Parathyroid adenoma (tissue), 2 donors: ENCODE results near the gene RELN.

ENCODE experiments used
- H2AFZ ChIP-seq: fragments of 300-600 bp; sonication (generic); one replicate; pipeline ENCODE4 v1.7.0; 2017; ENCODE audit warnings: antibody characterized with exemption, mild to moderate bottlenecking
- H3K27ac ChIP-seq: fragments of 300-600 bp; sonication (generic); one replicate; pipeline ENCODE4 v1.7.0; 2017
- H3K27me3 ChIP-seq: fragments of 300-600 bp; sonication (generic); one replicate; pipeline ENCODE4 v1.7.0; 2017; ENCODE audit warnings: low read length; ENCODE audit not compliant: control insufficient read depth, insufficient read depth
- H3K36me3 ChIP-seq: fragments of 300-600 bp; sonication (generic); one replicate; pipeline ENCODE4 v1.7.0; 2017; ENCODE audit warnings: low read length; ENCODE audit not compliant: control insufficient read depth, insufficient read depth
- H3K4me1 ChIP-seq: fragments of 300-600 bp; sonication (generic); one replicate; pipeline ENCODE4 v1.7.0; 2017; ENCODE audit warnings: control low read depth
- H3K4me2 ChIP-seq: fragments of 300-600 bp; sonication (generic); one replicate; pipeline ENCODE4 v1.7.0; 2017; ENCODE audit warnings: low read length
- H3K4me3 ChIP-seq: fragments of 300-600 bp; sonication (generic); one replicate; pipeline ENCODE4 v1.7.0; 2017; ENCODE audit warnings: low read depth, low read length
- H3K79me2 ChIP-seq: fragments of 300-600 bp; sonication (generic); one replicate; pipeline ENCODE4 v1.7.0; 2017; ENCODE audit warnings: control low read depth
- H3K9ac ChIP-seq: fragments of 300-600 bp; sonication (generic); one replicate; pipeline ENCODE4 v1.7.0; 2017; ENCODE audit warnings: mild to moderate bottlenecking
- H3K9me3 ChIP-seq: fragments of 300-600 bp; sonication (generic); one replicate; pipeline ENCODE4 v1.7.0; 2017; ENCODE audit warnings: low read length; ENCODE audit not compliant: control insufficient read depth
- TF ChIP-seq, protein P1 (sequence below): fragments of 300-600 bp; sonication (generic); IDR thresholded peaks from one replicate; pipeline ENCODE4 v1.7.0; 2017; ENCODE audit warnings: antibody characterized with exemption, mild to moderate bottlenecking
- donor health status: primary hyperparathyroidism.

Gene RELN

DNA sequence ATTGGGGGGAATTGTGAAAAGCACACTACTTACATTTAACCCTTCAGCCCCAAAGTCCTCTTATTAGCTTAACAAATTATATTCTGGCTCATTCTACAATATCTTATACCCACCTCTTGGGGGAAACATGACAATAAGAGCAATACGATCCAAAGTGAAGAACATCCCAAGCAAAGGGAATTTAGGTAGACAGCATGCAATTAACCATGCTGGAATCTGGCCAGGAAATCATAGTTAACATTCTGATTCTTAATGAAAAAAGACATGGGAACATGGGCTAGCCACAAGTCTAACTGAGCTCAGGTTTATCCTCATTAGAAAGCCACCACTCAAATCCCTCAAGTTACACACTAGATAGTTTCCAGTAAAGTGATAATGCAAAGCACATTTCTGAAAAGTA is 301.5 kb downstream of the RELN start:
- TF ChIP-seq, protein P1, sequence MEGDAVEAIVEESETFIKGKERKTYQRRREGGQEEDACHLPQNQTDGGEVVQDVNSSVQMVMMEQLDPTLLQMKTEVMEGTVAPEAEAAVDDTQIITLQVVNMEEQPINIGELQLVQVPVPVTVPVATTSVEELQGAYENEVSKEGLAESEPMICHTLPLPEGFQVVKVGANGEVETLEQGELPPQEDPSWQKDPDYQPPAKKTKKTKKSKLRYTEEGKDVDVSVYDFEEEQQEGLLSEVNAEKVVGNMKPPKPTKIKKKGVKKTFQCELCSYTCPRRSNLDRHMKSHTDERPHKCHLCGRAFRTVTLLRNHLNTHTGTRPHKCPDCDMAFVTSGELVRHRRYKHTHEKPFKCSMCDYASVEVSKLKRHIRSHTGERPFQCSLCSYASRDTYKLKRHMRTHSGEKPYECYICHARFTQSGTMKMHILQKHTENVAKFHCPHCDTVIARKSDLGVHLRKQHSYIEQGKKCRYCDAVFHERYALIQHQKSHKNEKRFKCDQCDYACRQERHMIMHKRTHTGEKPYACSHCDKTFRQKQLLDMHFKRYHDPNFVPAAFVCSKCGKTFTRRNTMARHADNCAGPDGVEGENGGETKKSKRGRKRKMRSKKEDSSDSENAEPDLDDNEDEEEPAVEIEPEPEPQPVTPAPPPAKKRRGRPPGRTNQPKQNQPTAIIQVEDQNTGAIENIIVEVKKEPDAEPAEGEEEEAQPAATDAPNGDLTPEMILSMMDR = no peak
- H3K9ac ChIP-seq = no peak overlapping the region
- no peak overlapping the region for H3K4me2 ChIP-seq
- no peaks in the 10 kb centered on the region for H3K79me2 ChIP-seq
- no peaks in the 10 kb centered on the region for H3K27me3 ChIP-seq
- no peaks in the 10 kb centered on the region for H3K4me1 ChIP-seq
- H3K4me3 ChIP-seq = no peak overlapping the region
- H2AFZ ChIP-seq = no peak overlapping the region
- no peak overlapping the region for H3K27ac ChIP-seq
- H3K9me3 ChIP-seq = no peaks in the 10 kb centered on the region
- no peaks in the 10 kb centered on the region for H3K36me3 ChIP-seq

DNA sequence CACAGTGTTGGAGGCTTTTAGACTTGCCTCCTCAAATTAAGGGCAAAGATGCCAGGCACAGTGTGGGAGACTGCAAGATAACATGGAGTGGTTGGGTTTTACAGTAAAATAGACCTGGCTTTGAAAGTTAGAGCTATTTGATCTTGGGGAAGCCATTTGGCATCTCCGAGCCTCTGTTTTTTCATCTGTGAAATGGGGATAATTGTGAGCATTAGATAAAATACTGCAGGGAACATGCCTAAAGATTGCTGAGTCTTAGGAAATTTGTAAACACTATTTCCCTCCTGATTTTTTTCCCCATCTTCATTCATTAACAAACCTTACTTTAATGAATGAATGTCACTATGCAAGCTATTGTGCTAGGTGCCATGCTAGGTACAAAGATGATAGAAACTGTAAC is 302.2 kb downstream of the RELN start:
- no peaks in the 10 kb centered on the region for H3K79me2 ChIP-seq
- H3K27ac ChIP-seq = no peak overlapping the region
- no peaks in the 10 kb centered on the region for H3K9me3 ChIP-seq
- no peaks in the 10 kb centered on the region for H3K27me3 ChIP-seq
- no peak overlapping the region for H3K4me2 ChIP-seq
- no peak overlapping the region for H3K4me3 ChIP-seq
- no peaks in the 10 kb centered on the region for H3K36me3 ChIP-seq
- no peak overlapping the region for H2AFZ ChIP-seq
- TF ChIP-seq, protein P1 = no peak
- H3K9ac ChIP-seq = no peak overlapping the region
- H3K4me1 ChIP-seq = no peaks in the 10 kb centered on the region

DNA sequence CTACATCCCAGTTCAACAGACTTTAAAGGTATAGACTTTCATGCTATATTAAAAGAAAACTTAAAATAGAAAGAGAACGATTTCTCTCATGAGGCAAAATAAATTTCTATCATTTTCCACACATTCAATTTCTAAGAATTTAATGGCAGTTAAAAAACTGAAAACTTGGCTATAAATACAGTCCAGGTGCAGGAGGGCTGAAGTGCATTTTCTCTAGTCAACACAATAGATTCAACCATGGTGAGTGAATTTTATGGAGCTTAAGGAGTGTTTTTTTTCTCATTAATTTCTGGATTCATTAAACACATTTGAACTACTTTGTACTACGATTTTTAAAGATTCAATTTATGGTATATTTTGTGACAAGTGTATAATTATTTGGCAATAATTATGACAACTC is 302.7 kb downstream of the RELN start:
- Histone ChIP-seq H3K9ac (no peak overlapping the region), H3K4me2 (no peak overlapping the region), H3K36me3 (no peaks in the 10 kb centered on the region), H3K9me3 (no peaks in the 10 kb centered on the region), H3K79me2 (no peaks in the 10 kb centered on the region), H2AFZ (no peak overlapping the region), H3K27ac (no peak overlapping the region), H3K27me3 (no peaks in the 10 kb centered on the region), H3K4me1 (no peaks in the 10 kb centered on the region), H3K4me3 (no peak overlapping the region)
- TF ChIP-seq, protein P1 = no peak

DNA sequence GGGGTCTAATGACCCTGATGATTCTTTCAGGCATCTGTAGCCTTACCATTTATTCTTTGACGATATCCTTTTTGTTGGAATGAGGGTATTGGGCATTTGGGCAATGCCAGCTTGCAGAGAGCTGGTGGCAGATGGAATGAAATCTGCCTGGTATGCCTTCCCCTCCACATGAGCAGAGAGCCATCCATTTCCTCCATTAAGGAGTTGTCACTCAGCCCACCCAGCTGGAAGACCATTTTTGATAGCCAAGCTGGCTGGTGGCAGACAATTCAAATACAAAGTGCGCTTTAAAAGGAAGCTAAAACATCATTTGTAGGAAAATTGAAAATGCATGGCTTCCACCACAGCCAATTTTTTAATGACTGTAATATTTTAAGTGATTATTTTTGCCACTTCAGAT is 303.4 kb downstream of the RELN start:
- no peak overlapping the region for H2AFZ ChIP-seq
- no peaks in the 10 kb centered on the region for H3K27me3 ChIP-seq
- H3K27ac ChIP-seq = no peak overlapping the region
- no peak overlapping the region for H3K4me2 ChIP-seq
- H3K79me2 ChIP-seq = no peaks in the 10 kb centered on the region
- H3K4me1 ChIP-seq = no peaks in the 10 kb centered on the region
- no peaks in the 10 kb centered on the region for H3K9me3 ChIP-seq
- no peaks in the 10 kb centered on the region for H3K36me3 ChIP-seq
- H3K4me3 ChIP-seq = no peak overlapping the region
- H3K9ac ChIP-seq = no peak overlapping the region
- TF ChIP-seq, protein P1 = no peak

DNA sequence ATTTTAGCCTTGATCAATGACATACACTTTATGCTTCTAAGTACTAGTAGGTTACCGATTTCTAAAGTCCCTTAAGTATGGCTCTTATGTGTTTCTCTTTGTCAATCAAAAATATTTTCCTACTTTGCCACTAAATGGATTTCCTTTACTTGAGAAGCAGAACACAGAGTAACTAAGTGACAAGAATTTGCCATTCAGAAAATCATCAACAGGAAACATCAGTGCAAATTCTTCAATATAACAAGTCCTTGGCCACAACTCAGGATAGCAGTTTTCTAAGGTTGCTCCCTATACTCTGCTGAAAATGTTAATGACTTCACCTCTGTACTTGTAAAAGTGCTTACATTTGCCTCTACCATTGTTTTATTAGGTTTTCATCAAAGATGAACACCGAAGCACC is 303.8 kb downstream of the RELN start:
- TF ChIP-seq, protein P1 = no peak

More for the DNA sequence above, 303.8 kb downstream of the RELN start:
- Histone ChIP-seq H3K9ac (no peak overlapping the region), H3K4me2 (no peak overlapping the region), H3K79me2 (no peaks in the 10 kb centered on the region), H3K27ac (no peak overlapping the region), H3K27me3 (no peaks in the 10 kb centered on the region), H3K4me1 (no peaks in the 10 kb centered on the region), H2AFZ (no peak overlapping the region), H3K4me3 (no peak overlapping the region), H3K9me3 (no peaks in the 10 kb centered on the region), H3K36me3 (no peaks in the 10 kb centered on the region)
